HepG2 (cell line): Measurements from ENCODE around the gene TBRG1. TPM values are rescaled to one million over a fixed set of nuclear protein-coding genes. Genes with fewer than 3 reads are reported as not detected.

Experiments used
- GFI1 ChIP-seq: sonication (generic); formaldehyde crosslinking; IDR thresholded peaks from 2 replicates; pipeline ENCODE4 v1.5.0; 2020; ENCODE audit warnings: missing genetic modification reagents, mild to moderate bottlenecking, borderline replicate concordance
- HNF1A ChIP-seq, 2 experiments: sonication (generic) in 1 of 2; formaldehyde crosslinking in 1 of 2; IDR thresholded peaks; 2 replicates each; pipeline versions ENCODE4 v1.4.0 to v1.6.1; 2016 to 2020; ENCODE audit warnings: borderline replicate concordance in 1 of 2, low read depth in 1 of 2, mild to moderate bottlenecking in 1 of 2, missing genetic modification reagents in 1 of 2
- ONECUT2 ChIP-seq: sonication (generic); formaldehyde crosslinking; IDR thresholded peaks from 2 replicates; pipeline ENCODE4 v1.4.0; 2020; ENCODE audit warnings: missing genetic modification reagents
- ZNF280D ChIP-seq: sonication (generic); formaldehyde crosslinking; IDR thresholded peaks from 2 replicates; pipeline ENCODE4 v1.5.1; 2020; ENCODE audit warnings: mild to moderate bottlenecking, missing genetic modification reagents
- ZNF772 ChIP-seq: sonication (generic); formaldehyde crosslinking; IDR thresholded peaks from 2 replicates; pipeline ENCODE4 v1.5.0; 2020; ENCODE audit warnings: mild to moderate bottlenecking, missing genetic modification reagents
- ZNF841 ChIP-seq: sonication (generic); formaldehyde crosslinking; IDR thresholded peaks from 2 replicates; pipeline ENCODE4 v1.8.1; 2023; ENCODE audit warnings: missing genetic modification reagents, borderline replicate concordance
- polyA plus RNA-seq, 8 experiments: library from polyadenylated mRNA; depleted of rRNA in 3 of 8; stranded (reverse) in 7 of 8; unstranded in 1 of 8; fragments of >200 nt; fragmentation: Illumina TruSeq in 4 of 8; extraction: Trizol in 4 of 8; gene quantifications; 2 replicates each; pipeline versions ENCODE4 v1.2.1 to v1.2.3, GENCODE V29; 2011 to 2016; ENCODE audit warnings: low read depth in 4 of 8, missing spikeins in 1 of 8, mixed read lengths in 1 of 8; ENCODE audit not compliant: insufficient read depth in 1 of 8
- total RNA-seq, 5 experiments: library from RNA; depleted of rRNA; stranded (reverse); fragments of >200 nt; fragmentation: Illumina TruSeq; extraction: Trizol; gene quantifications; 2 replicates each; pipeline ENCODE4 v1.2.3, GENCODE V29; 2016; ENCODE audit warnings: low read depth in 1 of 5

The TBRG1 gene
- total and polyA plus RNA-seq, 2 of the 13 experiments (the other 11 are each of a cell fraction or from before 2014, with no cell fraction given) = 21.7 to 25.6 TPM

- TF ChIP-seq ZNF280D (CRISPR knock-in tag) (no peak), ONECUT2 (CRISPR knock-in tag) (no peak), ZNF772 (CRISPR knock-in tag) (no peak), ZNF841 (CRISPR knock-in tag) (no peak), HNF1A (IDR thresholded peaks at IDR 0.05; ENCODE audit: low read depth) (no peak), HNF1A (CRISPR knock-in tag; IDR thresholded peaks at IDR 0.05; ENCODE audit: borderline replicate concordance) (no peak), GFI1 (CRISPR knock-in tag) (no peak)
Observed at GRCh38 chr11:124656774-124657630, 34.3 kb downstream of the TBRG1 start (continued).
